ENCODE measurements around the gene ARPC1B.
"Not testable (repeated sequence)": the region's sequence is repeated elsewhere in the genome, so short reads cannot be mapped to it uniquely, and the experiment has no call there.

The ARPC1B gene

GRCh38 chr7:99374111-99375064 lies at the start of gene ARPC1B:
Gene ARPC1B, plus strand, starts transcription at chr7:99374730. Its CDS starts 10,985 bp downstream, at chr7:99385715.
- peak; percentile 78 for DNase-seq

DNA sequence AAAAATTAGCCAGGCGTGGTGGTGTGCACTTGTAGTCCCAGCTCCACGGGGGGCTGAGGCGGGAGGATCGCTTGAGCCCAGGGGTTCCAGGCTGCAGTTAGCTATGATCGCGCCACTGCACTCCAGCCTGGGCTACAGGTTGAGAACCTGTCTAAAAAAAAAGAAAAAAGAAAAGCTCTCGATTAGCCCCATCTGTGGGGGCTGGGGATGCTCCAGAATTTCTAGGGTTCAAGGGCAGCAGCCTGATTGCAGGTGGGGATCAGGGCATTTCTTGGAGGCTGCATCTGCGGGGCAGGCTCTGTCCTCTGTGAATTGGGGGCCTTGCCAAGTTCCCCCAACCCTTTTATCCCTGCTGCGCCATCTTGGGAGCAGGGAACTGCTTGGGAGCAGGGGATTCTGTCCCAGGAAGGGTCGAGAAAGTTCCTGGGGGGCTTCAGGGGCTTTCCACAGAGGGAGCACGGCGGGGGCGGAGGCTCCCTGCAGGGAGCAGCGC lies 49.5 kb upstream of the ARPC1B start:
- DNase-seq = no peak

- peak; percentile 90 for DNase-seq
These were observed 48.7 kb upstream of the ARPC1B start, which contains the start of gene ARPC1A for GRCh38 chr7:99325592-99326407. Gene ARPC1A, plus strand, starts transcription at chr7:99325898. Its CDS starts 7,456 bp downstream, at chr7:99333354.

DNA sequence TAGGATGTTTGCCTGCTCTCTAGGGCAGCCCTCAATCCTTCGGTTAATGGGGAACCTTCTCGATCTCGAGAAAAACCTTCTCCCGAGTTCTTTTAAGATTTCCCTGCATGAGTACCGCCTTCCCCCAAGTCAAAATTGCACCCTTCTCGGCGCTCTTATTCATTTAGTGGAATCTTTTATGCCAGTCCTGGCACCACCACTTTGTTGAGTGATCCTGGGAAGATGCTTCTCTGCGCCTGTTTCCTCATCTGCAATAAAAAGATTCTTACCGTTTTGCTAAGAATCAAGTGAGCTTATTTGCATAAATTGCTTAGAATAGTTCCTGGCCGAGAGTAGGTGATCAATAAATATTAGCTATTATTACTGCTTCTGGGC lies 48.1 kb upstream of the ARPC1B start:
- DNase-seq = no peak

DNA sequence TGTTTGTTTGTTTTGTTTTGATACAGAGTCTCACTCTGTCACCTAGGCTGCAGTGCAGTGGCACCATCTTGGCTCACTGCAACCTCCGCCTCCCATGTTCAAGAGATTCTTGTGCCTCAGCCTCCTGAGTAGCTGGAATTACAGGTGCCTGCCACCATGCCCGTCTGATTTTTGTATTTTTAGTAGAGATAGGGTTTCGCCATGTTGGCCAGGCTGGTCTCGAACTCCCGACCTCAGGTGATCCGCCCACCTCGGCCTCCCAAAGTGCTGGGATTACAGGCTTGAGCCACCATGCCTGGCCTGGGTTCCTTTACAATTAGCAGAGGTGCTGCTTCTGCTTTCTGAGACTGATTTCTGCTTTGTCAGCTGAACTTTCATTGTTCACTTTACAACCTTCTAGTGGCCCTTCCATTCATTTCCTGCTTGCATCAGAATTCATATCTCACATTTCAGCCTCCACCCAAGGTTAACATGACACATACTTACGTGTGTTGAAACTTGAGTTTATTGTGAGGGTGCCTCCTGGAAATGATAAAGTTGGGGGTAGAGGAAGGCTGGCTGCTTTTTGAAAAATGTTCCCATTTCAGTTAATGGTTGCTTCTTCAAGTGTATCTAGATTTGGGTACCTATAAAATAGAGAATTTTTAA lies 44.1 kb upstream of the ARPC1B start:
- DNase-seq = peak; percentile 81

- peak; percentile 22 for DNase-seq
These were observed 43.5 kb upstream of the ARPC1B start for GRCh38 chr7:99331002-99331401.

GRCh38 chr7:99339595-99339994 lies 34.9 kb upstream of the ARPC1B start:
- DNase-seq = no peak

DNA sequence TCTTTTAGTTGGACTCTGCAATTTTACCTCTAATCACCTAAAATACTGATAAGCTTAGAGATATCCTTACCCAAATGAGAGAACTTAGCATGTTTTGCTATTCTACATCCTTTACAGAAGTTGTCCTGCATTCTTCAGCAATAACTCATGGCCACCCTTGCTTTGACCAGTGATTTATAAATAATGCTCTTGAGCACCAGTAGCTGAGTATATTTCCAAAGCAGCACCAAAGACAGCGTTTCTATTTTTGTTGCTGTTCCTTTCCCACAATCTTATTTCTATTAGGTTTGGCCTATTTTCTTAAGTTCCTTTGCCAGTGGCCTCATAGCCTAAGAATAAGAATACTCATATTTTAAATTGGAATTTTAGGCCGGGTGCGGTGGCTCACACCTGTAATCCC lies 33.9 kb upstream of the ARPC1B start:
- peak; percentile 23 for DNase-seq

DNA sequence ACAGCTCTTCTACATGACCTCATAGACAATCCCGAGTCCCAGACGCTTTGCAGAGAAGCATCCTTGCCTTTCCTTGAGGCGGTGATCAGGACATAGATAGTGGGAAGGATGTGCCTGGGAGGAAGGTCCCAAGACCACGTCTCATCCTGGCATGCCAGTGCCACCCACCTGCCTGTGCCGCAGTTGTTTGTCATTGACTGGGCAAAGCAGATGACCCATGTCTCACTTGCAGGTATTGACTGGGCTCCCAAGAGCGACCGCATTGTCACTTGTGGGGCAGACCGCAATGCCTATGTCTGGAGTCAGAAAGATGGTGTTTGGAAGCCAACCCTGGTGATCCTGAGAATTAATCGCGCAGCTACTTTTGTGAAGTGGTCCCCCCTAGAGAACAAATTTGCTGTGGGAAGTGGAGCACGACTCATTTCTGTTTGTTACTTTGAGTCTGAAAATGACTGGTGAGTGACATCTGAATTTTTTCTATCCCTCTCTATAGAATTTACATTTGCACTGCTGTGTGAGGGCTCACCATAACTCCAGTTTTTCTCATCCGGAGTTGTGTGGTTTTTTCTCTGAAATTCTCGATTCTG lies 30.4 kb upstream of the ARPC1B start:
- no peak for DNase-seq

DNA sequence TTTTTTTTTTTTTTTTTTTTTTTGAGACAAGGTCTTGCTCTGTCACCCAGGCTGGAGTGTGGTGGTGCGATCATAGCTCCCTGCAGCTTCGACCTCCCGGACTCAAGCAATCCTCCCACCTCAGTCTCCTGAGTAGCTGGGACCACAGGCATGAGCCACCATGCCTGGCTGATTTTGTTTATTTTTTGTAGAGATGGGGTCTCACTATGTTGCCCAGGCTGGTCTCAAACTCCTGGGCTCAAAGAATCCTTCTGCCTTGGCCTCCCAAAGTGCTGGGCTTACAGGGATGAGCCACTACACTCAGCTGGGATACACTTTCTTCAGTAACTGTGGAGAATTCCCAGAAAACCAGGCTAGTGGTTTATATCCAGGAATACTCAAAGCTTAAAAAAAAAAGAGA lies 23.9 kb upstream of the ARPC1B start:
- DNase-seq = not testable (repeated sequence)

DNA sequence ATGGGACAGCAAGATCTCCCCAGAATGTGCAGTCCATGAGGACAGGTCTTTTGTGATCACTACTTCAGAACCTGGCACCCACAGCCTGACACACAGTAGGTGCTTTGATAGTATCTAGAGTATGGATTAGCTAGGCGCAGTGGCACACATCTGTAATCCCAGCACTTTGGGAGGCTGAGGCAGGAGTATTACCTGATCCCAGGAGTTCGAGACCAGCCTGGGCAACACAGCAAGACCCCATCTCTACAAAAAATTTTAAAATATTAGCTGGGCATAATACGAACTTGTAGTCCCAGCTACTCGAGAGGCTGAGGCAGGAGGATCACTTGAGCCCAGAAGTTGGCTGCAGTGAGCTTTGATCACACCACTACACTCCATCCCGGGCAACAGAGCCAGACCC lies 22.3 kb upstream of the ARPC1B start:
- DNase-seq = no peak

DNA sequence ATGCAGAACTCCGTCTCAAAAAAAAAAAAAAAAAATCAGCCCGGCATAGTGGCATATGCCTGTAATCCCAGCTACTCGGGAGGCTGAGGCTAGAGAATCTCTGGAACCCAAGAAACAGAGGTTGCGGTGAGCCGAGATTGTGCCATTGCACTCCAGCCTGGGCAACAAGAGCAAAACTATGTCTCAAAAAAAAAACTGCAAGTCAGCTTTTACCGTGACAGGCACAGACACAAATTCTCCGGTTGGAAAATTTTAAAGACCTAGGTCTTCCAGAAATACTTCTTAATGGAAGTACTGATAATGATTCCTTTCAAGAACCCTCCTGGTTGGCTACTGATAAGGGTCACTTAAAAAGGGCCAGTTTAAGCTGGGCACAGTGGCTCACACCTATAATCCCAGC lies 19.4 kb upstream of the ARPC1B start:
- no peak for DNase-seq

DNA sequence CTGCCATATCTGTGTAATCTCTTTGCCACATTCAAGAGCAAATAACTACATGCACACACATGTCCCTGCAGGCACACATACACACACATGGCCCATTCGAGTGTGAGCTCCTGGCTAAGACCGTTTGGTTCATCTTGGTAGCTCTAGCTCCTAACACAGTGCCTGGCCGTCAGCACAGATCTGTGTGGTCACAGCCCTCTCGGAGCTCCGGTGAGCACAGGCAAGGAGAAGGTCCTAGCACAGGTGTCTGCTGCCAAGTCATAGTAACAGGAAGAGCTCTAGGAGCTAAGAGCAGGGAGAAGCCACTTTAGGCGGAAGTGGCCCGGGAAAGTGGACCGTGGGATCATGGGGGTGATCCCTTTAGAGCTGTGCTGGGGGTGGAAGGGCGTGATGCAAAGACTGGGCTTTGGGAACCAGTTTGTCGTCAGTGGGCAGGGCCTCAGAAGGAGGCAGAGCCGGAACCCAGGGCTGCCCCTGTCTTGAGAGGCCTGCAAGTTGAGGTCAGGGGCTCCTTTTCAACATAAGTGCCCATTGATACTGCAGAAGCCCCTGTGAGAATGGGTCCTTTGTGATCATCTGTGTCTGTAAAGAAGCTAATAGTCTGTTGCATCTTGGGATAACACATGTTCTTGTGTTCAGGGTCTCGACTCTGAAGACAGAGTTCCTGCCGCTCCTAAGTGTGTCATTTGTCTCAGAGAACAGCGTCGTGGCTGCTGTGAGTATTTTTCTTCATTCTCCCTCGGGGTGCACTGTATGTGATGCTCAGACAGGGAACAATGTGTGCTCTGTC lies 16.6 kb upstream of the ARPC1B start:
- no peak for DNase-seq

- DNase-seq = not testable (repeated sequence)
These were observed 16.0 kb upstream of the ARPC1B start for GRCh38 chr7:99358521-99358920.

DNA sequence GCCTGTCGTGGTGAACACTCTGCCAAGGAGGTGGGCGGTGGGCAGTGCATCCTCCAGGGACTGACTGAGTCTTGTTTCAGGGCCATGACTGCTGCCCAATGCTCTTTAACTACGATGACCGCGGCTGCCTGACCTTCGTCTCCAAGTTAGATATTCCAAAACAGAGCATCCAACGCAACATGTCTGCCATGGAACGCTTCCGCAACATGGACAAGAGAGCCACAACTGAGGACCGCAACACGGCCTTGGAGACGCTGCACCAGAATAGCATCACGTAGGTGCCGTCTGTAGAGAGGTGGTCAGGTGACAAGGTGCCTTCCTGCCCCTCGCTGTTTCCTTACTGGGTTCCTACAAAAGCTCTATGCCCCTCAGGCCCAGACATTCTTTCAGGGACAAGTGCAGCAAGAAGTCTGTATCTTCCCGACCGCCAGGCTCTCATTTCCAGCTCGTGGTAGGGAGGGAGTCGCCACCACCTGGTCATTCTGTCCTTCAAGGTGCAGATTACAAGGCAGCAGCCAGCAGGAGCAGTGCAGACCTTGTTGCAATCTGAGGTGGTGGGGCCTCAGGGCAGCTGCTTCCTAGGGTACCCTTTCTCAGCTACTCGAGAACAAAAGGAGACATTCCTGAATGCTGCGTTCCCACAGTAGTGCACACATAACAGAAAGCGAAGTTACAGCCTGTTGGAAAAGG lies 14.9 kb upstream of the ARPC1B start:
- DNase-seq = no peak

GRCh38 chr7:99362801-99363200 lies 11.7 kb upstream of the ARPC1B start:
- peak; percentile 74 for DNase-seq

- no peak for DNase-seq
These were observed 11.2 kb upstream of the ARPC1B start for GRCh38 chr7:99363286-99363685.

- no peak for DNase-seq
These were observed 9.0 kb upstream of the ARPC1B start for GRCh38 chr7:99365318-99366141.

GRCh38 chr7:99366646-99367045 lies 7.9 kb upstream of the ARPC1B start:
- no peak for DNase-seq

DNA sequence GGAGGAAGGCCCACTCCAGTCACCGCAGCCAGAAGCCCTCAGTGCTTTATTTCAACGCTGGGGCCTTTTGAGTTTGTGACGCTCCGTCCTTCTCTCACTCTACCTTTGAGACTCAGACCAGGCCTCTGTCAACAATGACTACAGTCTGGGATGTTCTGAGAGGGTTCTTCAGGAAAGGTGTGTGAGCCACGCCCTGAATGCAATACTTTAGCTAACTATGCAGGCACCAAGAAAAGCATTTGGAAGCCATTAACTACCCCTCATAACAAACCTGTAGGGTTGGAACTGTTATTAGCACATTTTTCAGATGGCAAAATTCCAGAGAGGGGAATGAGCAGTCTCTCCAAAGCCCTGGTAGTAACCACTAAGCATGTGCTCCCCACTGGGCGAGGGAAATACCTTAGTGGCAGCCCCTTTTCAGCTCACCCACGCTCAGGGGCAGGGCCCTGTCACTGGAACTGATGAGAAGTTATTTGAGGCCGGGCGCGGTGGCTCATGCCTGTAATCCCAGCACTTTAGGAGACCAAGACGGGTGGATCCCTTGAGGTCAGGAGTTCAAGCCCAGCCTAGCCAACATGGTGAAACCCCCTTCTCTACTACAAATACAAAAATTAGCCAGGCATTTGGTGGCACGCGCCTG lies 5.7 kb upstream of the ARPC1B start:
- no peak for DNase-seq

All from EL (cell line).